Parathyroid adenoma (tissue), 2 donors: Measurements from ENCODE around the gene PNP.
A peak's percentile ranks its signal among the peaks of the same experiment; 100 is the strongest.

Experiments
- H2AFZ ChIP-seq: fragments of 300-600 bp; sonication (generic); one replicate; pipeline ENCODE4 v1.7.0; 2017; ENCODE audit warnings: antibody characterized with exemption, mild to moderate bottlenecking
- H3K27ac ChIP-seq: fragments of 300-600 bp; sonication (generic); one replicate; pipeline ENCODE4 v1.7.0; 2017
- H3K27me3 ChIP-seq: fragments of 300-600 bp; sonication (generic); one replicate; pipeline ENCODE4 v1.7.0; 2017; ENCODE audit warnings: low read length; ENCODE audit not compliant: control insufficient read depth, insufficient read depth
- H3K36me3 ChIP-seq: fragments of 300-600 bp; sonication (generic); one replicate; pipeline ENCODE4 v1.7.0; 2017; ENCODE audit warnings: low read length; ENCODE audit not compliant: control insufficient read depth, insufficient read depth
- H3K4me1 ChIP-seq: fragments of 300-600 bp; sonication (generic); one replicate; pipeline ENCODE4 v1.7.0; 2017; ENCODE audit warnings: control low read depth
- H3K4me2 ChIP-seq: fragments of 300-600 bp; sonication (generic); one replicate; pipeline ENCODE4 v1.7.0; 2017; ENCODE audit warnings: low read length
- H3K4me3 ChIP-seq: fragments of 300-600 bp; sonication (generic); one replicate; pipeline ENCODE4 v1.7.0; 2017; ENCODE audit warnings: low read depth, low read length
- H3K79me2 ChIP-seq: fragments of 300-600 bp; sonication (generic); one replicate; pipeline ENCODE4 v1.7.0; 2017; ENCODE audit warnings: control low read depth
- H3K9ac ChIP-seq: fragments of 300-600 bp; sonication (generic); one replicate; pipeline ENCODE4 v1.7.0; 2017; ENCODE audit warnings: mild to moderate bottlenecking
- H3K9me3 ChIP-seq: fragments of 300-600 bp; sonication (generic); one replicate; pipeline ENCODE4 v1.7.0; 2017; ENCODE audit warnings: low read length; ENCODE audit not compliant: control insufficient read depth
- TF ChIP-seq, protein P1 (sequence below): fragments of 300-600 bp; sonication (generic); IDR thresholded peaks from one replicate; pipeline ENCODE4 v1.7.0; 2017; ENCODE audit warnings: antibody characterized with exemption, mild to moderate bottlenecking
- donor health status: primary hyperparathyroidism.

Gene PNP

DNA sequence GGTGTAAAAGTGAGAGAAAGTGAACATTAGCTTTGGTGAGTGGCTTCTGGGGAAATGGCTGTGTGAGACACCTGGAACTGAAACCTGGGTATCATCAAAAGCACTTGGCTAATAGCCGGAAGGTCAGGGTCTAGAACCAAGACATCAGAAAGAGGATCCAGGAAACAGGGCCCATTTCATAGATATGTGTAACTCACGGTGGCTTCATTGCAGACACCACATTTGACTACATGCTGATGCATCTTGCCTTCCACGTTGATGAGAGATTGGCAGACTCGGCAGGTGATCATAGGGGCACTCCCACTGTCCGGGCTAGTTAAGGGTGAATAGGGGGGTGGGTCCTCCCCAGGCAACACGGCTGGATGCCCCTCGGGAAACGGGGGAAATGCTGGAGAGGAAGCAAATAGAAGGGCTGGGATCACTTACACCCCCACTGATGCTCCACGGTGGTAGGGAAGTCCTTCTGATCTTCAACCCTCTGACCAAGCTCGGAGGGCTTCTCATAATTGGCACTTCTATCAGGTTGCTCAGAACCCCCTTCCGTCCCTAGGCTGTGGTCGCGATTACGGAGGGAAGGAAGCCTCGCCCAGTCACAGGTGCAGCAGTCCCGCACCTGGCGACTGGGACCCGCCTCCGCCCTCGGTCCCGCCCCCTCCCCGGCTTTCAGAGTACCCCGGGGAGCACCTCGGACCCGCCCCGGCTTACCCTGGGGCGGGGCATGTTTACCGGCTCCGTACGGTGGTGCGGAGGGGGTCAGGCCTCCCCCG lies 8.6 kb upstream of the PNP start:
- Histone ChIP-seq H3K4me1 (peaks cover 7% of the 10 kb centered on the region), H3K4me2 (peak overlapping the region; percentile 87), H3K27me3 (no peaks in the 10 kb centered on the region), H3K36me3 (no peaks in the 10 kb centered on the region), H3K27ac (peak overlapping the region; percentile 71), H3K79me2 (peaks cover 2% of the 10 kb centered on the region), H3K4me3 (peak overlapping the region; percentile 90), H3K9ac (peak overlapping the region; percentile 65), H2AFZ (peak overlapping the region; percentile 81), H3K9me3 (no peaks in the 10 kb centered on the region)
- TF ChIP-seq, protein P1, sequence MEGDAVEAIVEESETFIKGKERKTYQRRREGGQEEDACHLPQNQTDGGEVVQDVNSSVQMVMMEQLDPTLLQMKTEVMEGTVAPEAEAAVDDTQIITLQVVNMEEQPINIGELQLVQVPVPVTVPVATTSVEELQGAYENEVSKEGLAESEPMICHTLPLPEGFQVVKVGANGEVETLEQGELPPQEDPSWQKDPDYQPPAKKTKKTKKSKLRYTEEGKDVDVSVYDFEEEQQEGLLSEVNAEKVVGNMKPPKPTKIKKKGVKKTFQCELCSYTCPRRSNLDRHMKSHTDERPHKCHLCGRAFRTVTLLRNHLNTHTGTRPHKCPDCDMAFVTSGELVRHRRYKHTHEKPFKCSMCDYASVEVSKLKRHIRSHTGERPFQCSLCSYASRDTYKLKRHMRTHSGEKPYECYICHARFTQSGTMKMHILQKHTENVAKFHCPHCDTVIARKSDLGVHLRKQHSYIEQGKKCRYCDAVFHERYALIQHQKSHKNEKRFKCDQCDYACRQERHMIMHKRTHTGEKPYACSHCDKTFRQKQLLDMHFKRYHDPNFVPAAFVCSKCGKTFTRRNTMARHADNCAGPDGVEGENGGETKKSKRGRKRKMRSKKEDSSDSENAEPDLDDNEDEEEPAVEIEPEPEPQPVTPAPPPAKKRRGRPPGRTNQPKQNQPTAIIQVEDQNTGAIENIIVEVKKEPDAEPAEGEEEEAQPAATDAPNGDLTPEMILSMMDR: no peak

DNA sequence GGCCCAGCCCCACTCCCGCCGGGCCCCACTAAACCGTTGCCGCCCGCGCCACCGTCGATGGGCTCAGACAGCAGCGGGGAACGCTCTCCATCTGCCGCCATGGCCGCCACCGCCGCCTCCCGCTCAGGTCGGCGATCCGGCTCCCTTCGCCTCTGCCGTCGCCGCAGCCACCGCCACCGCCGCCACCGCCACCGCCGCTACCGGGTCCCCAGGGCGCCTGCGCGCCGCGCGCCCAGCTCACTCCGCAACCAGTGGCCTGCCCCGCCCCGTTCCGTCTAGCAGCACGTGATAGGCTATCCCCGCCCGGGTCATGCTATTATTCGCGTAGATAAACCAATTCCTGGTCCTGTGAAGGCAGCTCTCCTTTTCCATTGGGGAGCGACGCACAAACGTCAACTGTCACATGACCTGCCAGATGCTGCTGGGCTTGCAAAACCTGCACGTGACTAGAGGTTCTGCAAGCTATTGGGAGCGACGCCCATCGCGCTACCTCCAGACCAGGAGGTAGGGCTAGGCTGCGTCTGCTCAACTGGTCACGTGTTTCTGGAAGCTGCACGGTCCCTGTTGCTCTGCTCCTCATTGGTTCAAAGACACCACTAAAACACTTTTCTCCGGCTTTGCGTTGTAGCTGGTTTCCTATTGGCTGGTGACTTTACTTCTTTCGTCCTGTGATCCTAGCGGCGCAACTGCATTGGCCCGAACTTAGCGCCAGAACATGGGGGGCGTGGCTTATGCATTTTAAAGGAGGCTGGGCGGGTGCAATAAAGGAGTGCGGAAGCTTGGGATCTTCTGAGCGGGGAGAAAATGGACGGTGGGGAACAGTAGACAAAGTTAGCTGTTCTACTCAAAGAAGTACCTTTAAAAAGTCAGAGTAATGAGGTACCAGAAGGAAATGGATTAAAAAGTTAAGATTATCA lies 7.7 kb upstream of the PNP start, which contains the start of gene PIP4P1:
PIP4P1 (minus strand) TSS at position 210 of the 917 bp plus-strand sequence; CDS start at position 101, 109 bp downstream.
- TF ChIP-seq, protein P1: no peak
- H3K79me2 ChIP-seq: peaks cover 2% of the 10 kb centered on the region

DNA sequence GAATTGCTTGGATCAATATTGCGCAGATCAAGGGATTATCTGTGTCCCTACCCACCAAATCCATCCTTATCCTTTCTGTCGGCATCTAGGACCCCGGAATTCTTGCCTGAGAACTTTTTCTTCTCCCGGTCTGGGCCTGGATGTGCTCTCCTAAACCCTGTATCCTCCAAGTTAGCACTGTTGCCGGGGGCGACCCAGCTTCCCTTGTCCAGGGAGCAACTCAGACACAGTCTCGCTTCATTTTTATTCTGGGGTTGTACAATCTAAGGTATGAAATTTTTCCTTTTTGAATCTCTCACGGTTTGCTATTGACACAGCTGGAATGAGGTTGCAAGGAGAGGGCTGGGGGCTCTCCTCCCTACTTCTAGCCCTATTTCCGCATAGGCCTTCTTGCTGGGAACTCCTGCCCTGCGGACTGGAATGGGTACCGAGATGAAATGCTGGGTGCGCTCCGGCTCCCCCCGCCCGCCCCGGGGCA lies 403 bp upstream of the PNP start:
- Histone ChIP-seq H3K27me3 (no peaks in the 10 kb centered on the region), H3K9ac (no peak overlapping the region), H2AFZ (peak overlapping the region; percentile 92), H3K4me3 (peak overlapping the region; percentile 67), H3K4me1 (peaks cover 3% of the 10 kb centered on the region), H3K4me2 (peak overlapping the region; percentile 79), H3K36me3 (no peaks in the 10 kb centered on the region), H3K27ac (peak overlapping the region; percentile 75), H3K9me3 (no peaks in the 10 kb centered on the region), H3K79me2 (no peaks in the 10 kb centered on the region)
- TF ChIP-seq, protein P1: no peak

More for the DNA sequence above, 7.7 kb upstream of the PNP start, which contains the start of gene PIP4P1:
- Histone ChIP-seq H3K4me2 (peak within 1 kb of the TSS; percentile 87), H3K27me3 (no peaks in the 10 kb centered on the region), H3K9me3 (no peaks in the 10 kb centered on the region), H3K9ac (peak within 1 kb of the TSS; percentile 65), H3K36me3 (no peaks in the 10 kb centered on the region), H3K27ac (peak within 1 kb of the TSS; percentile 71), H3K4me3 (peak within 1 kb of the TSS; percentile 90), H2AFZ (peak within 1 kb of the TSS; percentile 81), H3K4me1 (peaks cover 7% of the 10 kb centered on the region)

DNA sequence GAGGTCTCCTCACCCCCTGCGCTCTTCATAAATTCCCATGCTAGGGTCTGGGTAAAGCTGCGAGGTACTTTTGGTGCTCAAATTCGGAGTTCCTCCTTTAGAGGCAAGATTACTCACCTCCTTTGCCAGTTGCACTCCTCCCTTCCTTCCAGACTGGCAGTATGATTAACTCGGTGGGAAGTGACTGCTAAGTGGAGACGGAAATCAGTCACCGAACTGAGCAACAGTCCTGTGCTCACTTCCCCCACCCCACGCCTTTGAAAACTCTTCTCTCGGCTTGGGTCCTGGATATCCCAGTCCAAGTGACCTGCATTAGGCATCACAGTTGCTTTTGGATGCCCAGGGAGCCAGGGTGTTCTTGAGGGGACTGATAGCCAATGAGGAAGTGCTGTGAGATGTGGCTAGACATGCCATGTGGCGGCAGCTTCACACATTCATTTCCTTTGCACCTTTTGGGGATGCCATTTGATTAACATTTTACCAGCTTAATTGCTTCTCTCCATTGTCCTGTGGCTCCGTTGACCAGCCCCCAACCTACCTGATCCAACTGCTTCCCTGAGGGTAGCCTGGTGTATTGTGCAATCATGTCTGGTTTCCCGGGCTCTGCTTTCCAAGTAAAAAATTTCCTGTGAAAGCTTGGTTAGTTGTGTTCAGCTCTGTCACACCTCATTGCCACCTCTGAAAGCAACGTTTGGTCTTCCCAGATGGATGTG lies 840 bp downstream of the PNP start:
- H3K27me3 ChIP-seq: no peaks in the 10 kb centered on the region
- TF ChIP-seq, protein P1: no peak
- H3K27ac ChIP-seq: peak overlapping the region; percentile 75
- H3K36me3 ChIP-seq: no peaks in the 10 kb centered on the region
- H2AFZ ChIP-seq: peak overlapping the region; percentile 92
- H3K79me2 ChIP-seq: no peaks in the 10 kb centered on the region
- H3K4me1 ChIP-seq: peaks cover 3% of the 10 kb centered on the region
- peak overlapping the region; percentile 67 for H3K4me3 ChIP-seq
- no peaks in the 10 kb centered on the region for H3K9me3 ChIP-seq
- H3K4me2 ChIP-seq: peak overlapping the region; percentile 79
- H3K9ac ChIP-seq: no peak overlapping the region
